Loucy (cell line): ENCODE measurements around the gene MRE11.

Experiments
- CTCF ChIP-seq: fragments of 200-600 bp; sonication (generic); conservative IDR thresholded peaks from 2 replicates; pipeline ENCODE4 v1.5.1; 2014; ENCODE audit warnings: mild to moderate bottlenecking, antibody characterized with exemption, low read length
- EZH2phosphoT487 ChIP-seq: fragments of 200-600 bp; IDR thresholded peaks from 2 replicates; pipeline ENCODE4 v1.6.1; 2018; ENCODE audit warnings: antibody characterized with exemption, mild to moderate bottlenecking, moderate library complexity, borderline replicate concordance

GRCh38 chr11:94525546-94526324 lies 32.1 kb upstream of the MRE11 start:
- TF ChIP-seq CTCF (no peak), EZH2phosphoT487 (no peak)
